HG03064 (cell line): ENCODE results near the gene HSFX1.

Experiments used
- ATAC-seq: cut with Tn5 transposase; IDR thresholded peaks from one replicate; pipeline ENCODE4 v1.9.1; 2021; ENCODE audit warnings: low read depth; ENCODE audit not compliant: unreplicated experiment

Gene HSFX1

DNA sequence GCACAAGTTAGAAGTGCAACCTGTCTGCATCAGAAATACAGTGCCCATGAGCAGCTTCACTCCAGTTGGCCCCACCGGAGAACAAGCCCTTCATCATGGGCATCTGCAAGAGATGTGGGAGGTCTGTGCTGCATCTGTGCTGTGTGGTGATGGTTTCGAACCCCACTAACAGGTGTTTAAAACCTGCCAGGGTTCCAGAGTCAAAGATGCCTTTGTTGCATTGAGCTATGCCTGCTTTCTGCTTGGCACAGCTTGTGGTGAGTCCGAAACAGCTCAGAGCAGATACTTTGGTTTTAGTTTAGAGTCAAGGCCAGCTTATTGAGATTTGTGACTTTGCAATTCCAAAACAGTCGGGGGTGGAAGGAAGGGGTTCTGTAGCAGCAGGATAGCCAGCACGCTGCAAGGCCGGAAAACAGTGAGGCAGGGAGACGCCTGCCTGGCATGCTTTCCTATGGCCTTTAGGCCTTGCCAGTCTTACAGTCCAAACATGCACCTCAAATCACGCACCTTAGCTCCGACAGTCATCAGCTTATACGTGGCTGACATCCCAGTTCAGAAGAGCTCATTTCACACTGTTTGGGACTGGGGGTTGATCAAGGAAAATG lies 29.7 kb downstream of the HSFX1 start:
- no peak for ATAC-seq

DNA sequence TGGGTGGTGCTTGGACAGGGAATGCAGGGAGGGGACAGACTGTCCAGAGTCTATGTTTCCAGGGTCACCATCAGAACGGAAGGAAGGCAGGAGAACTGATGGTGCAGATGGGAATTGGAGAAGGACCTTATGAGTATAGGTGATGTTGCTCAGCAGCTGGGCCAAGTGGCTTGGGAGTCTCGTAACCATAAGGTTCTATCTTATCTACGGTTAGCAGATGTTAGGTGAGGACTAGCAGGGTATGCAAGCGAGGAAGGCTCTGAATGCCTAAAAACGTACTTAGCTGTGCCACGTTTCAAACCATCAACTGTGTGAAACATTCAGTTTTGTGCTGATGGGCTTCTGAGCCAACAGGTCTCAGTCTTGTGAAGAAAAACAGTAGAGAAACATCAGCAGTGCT lies 30.2 kb downstream of the HSFX1 start:
- no peak for ATAC-seq

DNA sequence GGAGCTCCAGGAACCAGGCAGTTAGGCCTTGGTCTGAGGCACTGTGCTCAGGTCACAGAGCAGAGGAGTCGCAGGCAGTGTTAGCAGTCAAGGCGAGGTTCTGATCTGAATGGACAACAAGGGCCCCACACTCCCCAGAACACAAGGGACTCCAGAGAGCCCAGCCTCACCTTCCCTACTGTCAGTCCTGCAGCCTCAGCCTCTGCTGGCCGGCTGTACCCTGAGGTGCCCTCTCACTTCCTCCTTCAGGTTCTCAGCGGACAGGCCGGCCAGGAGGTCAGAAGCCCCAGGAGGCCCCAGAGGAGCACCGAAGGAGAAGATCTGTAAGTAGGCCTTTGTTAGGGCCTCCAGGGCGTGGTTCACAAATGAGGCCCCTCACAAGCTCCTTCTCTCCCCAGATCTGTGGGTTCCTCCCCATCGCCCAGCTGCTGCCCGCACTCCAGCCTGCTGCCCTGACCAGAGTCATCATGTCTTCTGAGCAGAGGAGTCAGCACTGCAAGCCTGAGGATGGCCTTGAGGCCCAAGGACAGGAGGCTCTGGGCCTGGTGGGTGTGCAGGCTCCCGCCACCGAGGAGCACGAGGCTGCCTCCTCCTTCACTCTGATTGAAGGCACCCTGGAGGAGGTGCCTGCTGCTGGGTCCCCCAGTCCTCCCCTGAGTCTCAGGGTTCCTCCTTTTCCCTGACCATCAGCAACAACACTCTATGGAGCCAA lies 34.0 kb downstream of the HSFX1 start:
- ATAC-seq = no peak

DNA sequence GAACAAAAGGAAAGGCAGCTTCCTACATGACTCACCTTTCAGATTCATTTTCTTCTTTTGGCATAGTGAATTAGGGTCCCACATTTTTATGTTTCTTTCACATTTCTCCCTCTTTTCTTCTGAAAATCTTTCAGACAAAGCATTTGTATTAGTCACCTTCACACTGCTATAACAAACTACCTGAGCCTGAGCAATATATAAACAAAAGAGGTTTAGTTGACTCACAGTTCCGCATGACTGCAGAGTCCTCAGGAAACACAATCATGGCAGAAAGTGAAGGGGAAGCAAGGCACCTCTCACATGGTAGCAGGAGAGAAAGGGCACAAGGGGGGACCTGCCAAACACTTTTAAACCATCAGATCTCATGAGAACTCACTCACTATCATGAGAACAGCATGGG lies 44.8 kb downstream of the HSFX1 start:
- no peak for ATAC-seq

DNA sequence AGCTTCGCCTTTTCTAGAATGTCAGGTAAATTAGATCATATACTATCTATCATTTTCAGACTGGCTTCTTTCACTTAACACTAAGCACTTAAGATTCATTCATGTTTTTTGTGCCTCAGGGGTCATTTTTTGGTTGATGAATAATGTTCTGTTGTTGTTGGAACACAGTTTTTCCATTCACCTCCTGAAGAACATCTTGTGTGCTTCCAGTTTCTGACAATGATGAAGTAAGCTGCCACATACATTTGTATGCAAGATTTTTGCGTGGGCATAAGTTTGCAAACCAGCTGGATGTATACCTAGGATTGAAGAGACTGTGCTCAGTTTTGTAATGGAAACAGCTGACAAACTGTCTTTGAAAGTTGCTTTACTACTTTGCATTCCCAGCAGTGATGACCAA lies 45.5 kb downstream of the HSFX1 start:
- ATAC-seq = no peak

DNA sequence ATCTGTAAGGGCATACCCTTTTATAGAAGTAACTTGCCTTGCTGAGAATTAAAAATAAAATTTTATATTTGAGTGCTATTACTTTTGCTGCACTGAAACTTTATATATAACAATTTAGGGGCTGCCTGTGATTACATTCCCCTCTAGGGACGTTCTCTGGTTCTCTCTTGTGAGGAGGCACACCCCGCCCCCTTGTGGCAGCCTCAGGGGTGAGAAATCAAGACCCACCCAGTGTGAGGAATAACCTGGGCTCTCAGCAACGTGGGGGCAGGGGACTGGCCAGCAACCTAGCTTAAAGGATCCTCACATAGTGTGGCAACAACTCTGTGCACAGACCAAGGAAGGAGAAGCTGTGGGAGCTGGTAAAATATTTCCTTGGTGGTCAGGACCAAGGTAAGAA lies 51.6 kb downstream of the HSFX1 start:
- no peak for ATAC-seq
